Parathyroid adenoma (tissue), 2 donors: ENCODE measurements around the gene SP9.

Experiments used
- H2AFZ ChIP-seq: fragments of 300-600 bp; sonication (generic); one replicate; pipeline ENCODE4 v1.7.0; 2017; ENCODE audit warnings: antibody characterized with exemption, mild to moderate bottlenecking
- H3K27ac ChIP-seq: fragments of 300-600 bp; sonication (generic); one replicate; pipeline ENCODE4 v1.7.0; 2017
- H3K27me3 ChIP-seq: fragments of 300-600 bp; sonication (generic); one replicate; pipeline ENCODE4 v1.7.0; 2017; ENCODE audit warnings: low read length; ENCODE audit not compliant: control insufficient read depth, insufficient read depth
- H3K36me3 ChIP-seq: fragments of 300-600 bp; sonication (generic); one replicate; pipeline ENCODE4 v1.7.0; 2017; ENCODE audit warnings: low read length; ENCODE audit not compliant: control insufficient read depth, insufficient read depth
- H3K4me1 ChIP-seq: fragments of 300-600 bp; sonication (generic); one replicate; pipeline ENCODE4 v1.7.0; 2017; ENCODE audit warnings: control low read depth
- H3K4me2 ChIP-seq: fragments of 300-600 bp; sonication (generic); one replicate; pipeline ENCODE4 v1.7.0; 2017; ENCODE audit warnings: low read length
- H3K4me3 ChIP-seq: fragments of 300-600 bp; sonication (generic); one replicate; pipeline ENCODE4 v1.7.0; 2017; ENCODE audit warnings: low read depth, low read length
- H3K79me2 ChIP-seq: fragments of 300-600 bp; sonication (generic); one replicate; pipeline ENCODE4 v1.7.0; 2017; ENCODE audit warnings: control low read depth
- H3K9ac ChIP-seq: fragments of 300-600 bp; sonication (generic); one replicate; pipeline ENCODE4 v1.7.0; 2017; ENCODE audit warnings: mild to moderate bottlenecking
- H3K9me3 ChIP-seq: fragments of 300-600 bp; sonication (generic); one replicate; pipeline ENCODE4 v1.7.0; 2017; ENCODE audit warnings: low read length; ENCODE audit not compliant: control insufficient read depth
- CTCF ChIP-seq: fragments of 300-600 bp; sonication (generic); IDR thresholded peaks from one replicate; pipeline ENCODE4 v1.7.0; 2017; ENCODE audit warnings: antibody characterized with exemption, mild to moderate bottlenecking
- donor health status: primary hyperparathyroidism.

Gene SP9

GRCh38 chr2:174376967-174377366 lies 42.2 kb downstream of the SP9 start:
- Histone ChIP-seq H3K4me1 (no peaks in the 10 kb centered on the region), H3K4me3 (no peak overlapping the region), H3K27ac (no peak overlapping the region), H3K9me3 (no peaks in the 10 kb centered on the region), H3K9ac (no peak overlapping the region), H3K79me2 (peaks cover 6% of the 10 kb centered on the region), H3K4me2 (no peak overlapping the region), H3K27me3 (no peaks in the 10 kb centered on the region), H3K36me3 (no peaks in the 10 kb centered on the region), H2AFZ (no peak overlapping the region)
- no peak for TF ChIP-seq CTCF

- Histone ChIP-seq H3K4me3 (no peak overlapping the region), H3K4me2 (no peak overlapping the region), H3K36me3 (no peaks in the 10 kb centered on the region), H3K27me3 (no peaks in the 10 kb centered on the region), H3K4me1 (no peaks in the 10 kb centered on the region), H3K79me2 (peaks cover 16% of the 10 kb centered on the region), H3K27ac (no peak overlapping the region), H2AFZ (no peak overlapping the region), H3K9me3 (no peaks in the 10 kb centered on the region), H3K9ac (no peak overlapping the region)
- no peak for TF ChIP-seq CTCF
These were observed 49.0 kb downstream of the SP9 start for GRCh38 chr2:174383796-174384195.

- peaks cover 23% of the 10 kb centered on the region for H3K79me2 ChIP-seq
- H3K27ac ChIP-seq: no peak overlapping the region
- H3K4me3 ChIP-seq: no peak overlapping the region
- H3K9ac ChIP-seq: no peak overlapping the region
- H3K9me3 ChIP-seq: no peaks in the 10 kb centered on the region
- H2AFZ ChIP-seq: no peak overlapping the region
- no peak overlapping the region for H3K4me2 ChIP-seq
- H3K4me1 ChIP-seq: no peaks in the 10 kb centered on the region
- H3K36me3 ChIP-seq: no peaks in the 10 kb centered on the region
- TF ChIP-seq CTCF: no peak
- H3K27me3 ChIP-seq: no peaks in the 10 kb centered on the region
These were observed 50.4 kb downstream of the SP9 start for GRCh38 chr2:174385201-174385600.
